Thoracic aorta (tissue), 2 donors: Measurements from ENCODE around the gene LCN10. TPM values are rescaled to one million over a fixed set of nuclear protein-coding genes. Genes with fewer than 3 reads are reported as not detected.

ENCODE experiments used
- ATAC-seq: fragments of 150-250 bp; one replicate; pipeline ENCODE4 v1.8.0; 2017; ENCODE audit warnings: low read depth; ENCODE audit not compliant: insufficient number of reproducible peaks, low FRiP score
- DNase-seq: peaks from one replicate; pipeline ENCODE4 v3.0.0-alpha.2; 2020; ENCODE audit warnings: low spot score
- H3K27ac ChIP-seq, 2 donors: fragments of 200-600 bp; sonication (generic); 1 replicate in 1 of 2; 2 replicates in 1 of 2; pipeline ENCODE4 v1.5.1; 2016; ENCODE audit warnings: mild to moderate bottlenecking in 2 of 2, moderate library complexity in 2 of 2
- H3K27me3 ChIP-seq: fragments of 200-600 bp; sonication (generic); replicated peaks from 2 replicates; pipeline ENCODE4 v1.6.0; 2016; ENCODE audit warnings: mild to moderate bottlenecking; ENCODE audit not compliant: insufficient read depth
- H3K36me3 ChIP-seq: fragments of 200-600 bp; sonication (generic); one replicate; pipeline ENCODE4 v1.5.1; 2016
- H3K4me1 ChIP-seq, 2 donors: fragments of 200-600 bp; sonication (generic); 1 replicate in 1 of 2; 2 replicates in 1 of 2; pipeline versions ENCODE4 v1.5.1 to v1.6.0; 2016; ENCODE audit warnings: low read depth in 2 of 2, mild to moderate bottlenecking in 1 of 2; ENCODE audit not compliant: control insufficient read depth in 1 of 2
- H3K4me3 ChIP-seq: fragments of 200-600 bp; sonication (generic); 2 replicates; pipeline ENCODE4 v1.5.1; 2016; ENCODE audit warnings: mild to moderate bottlenecking
- H3K9me3 ChIP-seq: fragments of 200-600 bp; sonication (generic); 2 replicates; pipeline ENCODE4 v1.5.1; 2016
- total RNA-seq, 2 donors: library from RNA; depleted of rRNA; stranded (reverse); fragments of >200 nt; gene quantifications; one replicate each; pipeline versions ENCODE4 v1.1.0 to v1.2.3, GENCODE V29; 2016
- TF ChIP-seq, protein P1 (sequence below): fragments of 200-600 bp; sonication (generic); IDR thresholded peaks from one replicate; pipeline ENCODE4 v1.5.1; 2019; ENCODE audit warnings: antibody characterized with exemption

The LCN10 gene
- total RNA-seq, 2 donors from 2014 or later: 3.1 to 9.4 TPM

DNA sequence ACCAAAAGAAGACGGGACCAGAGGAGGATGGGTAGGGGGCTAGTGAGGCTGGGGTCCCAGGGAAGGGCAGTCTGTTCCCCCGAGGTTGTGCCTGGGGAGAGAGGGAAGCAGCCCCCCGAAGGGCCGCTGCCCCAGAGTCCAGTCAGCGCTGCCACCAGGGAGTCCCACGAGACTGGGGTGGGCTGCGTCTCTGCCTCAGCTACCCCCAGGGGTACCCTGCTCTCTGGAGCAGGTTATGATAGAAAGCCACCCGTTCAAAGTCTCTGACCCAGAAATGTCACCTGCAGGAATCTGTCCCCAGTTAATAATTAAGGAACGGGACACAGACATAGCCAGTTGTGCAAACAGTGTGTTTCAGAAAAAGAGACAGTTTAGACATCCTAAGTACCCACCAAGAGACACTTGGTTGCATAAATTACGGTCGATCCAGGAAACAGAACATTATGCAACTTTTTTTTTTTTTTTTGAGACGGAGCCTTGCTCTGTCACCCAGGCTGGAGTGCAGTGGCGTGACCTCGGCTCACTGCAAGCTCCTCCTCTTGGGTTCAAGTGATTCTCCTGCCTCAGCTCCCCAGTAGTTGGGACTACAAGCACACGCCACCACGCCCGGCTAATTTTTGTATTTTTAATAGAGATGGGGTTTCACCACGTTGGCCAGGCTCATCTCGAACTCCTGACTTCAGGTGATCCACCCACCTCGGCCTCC is 44.8 kb downstream of the LCN10 start:
- Histone ChIP-seq H3K27ac (no peak overlapping the region), H3K36me3 (no peaks in the 10 kb centered on the region), H3K9me3 (no peaks in the 10 kb centered on the region), H3K4me1 (no peaks in the 10 kb centered on the region), H3K27me3 (no peaks in the 10 kb centered on the region), H3K4me3 (no peak overlapping the region)
- TF ChIP-seq, protein P1, sequence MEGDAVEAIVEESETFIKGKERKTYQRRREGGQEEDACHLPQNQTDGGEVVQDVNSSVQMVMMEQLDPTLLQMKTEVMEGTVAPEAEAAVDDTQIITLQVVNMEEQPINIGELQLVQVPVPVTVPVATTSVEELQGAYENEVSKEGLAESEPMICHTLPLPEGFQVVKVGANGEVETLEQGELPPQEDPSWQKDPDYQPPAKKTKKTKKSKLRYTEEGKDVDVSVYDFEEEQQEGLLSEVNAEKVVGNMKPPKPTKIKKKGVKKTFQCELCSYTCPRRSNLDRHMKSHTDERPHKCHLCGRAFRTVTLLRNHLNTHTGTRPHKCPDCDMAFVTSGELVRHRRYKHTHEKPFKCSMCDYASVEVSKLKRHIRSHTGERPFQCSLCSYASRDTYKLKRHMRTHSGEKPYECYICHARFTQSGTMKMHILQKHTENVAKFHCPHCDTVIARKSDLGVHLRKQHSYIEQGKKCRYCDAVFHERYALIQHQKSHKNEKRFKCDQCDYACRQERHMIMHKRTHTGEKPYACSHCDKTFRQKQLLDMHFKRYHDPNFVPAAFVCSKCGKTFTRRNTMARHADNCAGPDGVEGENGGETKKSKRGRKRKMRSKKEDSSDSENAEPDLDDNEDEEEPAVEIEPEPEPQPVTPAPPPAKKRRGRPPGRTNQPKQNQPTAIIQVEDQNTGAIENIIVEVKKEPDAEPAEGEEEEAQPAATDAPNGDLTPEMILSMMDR: no peak
- no peak for ATAC-seq
- no peak for DNase-seq

DNA sequence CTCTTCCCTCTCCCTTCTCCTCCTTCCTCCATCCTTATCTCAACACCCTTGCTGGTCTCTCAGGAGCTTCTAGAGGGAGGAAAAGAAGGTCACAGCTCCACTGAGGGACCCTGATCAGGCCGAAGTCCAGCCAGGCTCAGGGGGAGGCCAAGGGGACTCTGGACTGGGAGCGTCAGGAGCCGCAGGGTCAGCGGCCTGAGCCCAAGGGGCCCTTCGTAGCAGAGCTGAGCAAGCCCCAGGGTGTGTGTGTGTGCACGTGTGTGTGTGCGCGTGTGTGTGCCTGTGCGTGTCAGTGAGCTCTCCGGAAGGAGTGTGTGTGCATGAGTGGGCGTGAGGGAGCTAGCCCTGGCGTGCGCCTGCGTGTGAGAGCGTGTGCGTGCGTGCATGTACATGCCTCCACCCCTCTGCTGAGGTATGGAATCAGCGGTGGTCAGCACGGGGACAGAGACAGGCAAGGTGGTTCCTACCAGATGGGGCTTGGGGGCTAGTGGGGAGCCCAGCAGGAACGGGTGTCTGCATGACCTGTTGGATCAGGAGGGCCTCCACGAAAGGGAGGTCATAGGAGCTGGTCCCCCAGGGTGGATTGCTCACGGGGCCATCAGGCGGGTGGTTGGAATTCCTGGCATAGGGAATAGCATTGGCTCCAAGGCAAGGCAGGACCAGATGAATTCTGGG is 45.5 kb downstream of the LCN10 start:
- no peaks in the 10 kb centered on the region for H3K9me3 ChIP-seq
- no peaks in the 10 kb centered on the region for H3K27me3 ChIP-seq
- TF ChIP-seq, protein P1: no peak
- no peaks in the 10 kb centered on the region for H3K36me3 ChIP-seq
- no peak for ATAC-seq
- H3K27ac ChIP-seq: no peak overlapping the region
- no peaks in the 10 kb centered on the region for H3K4me1 ChIP-seq
- H3K4me3 ChIP-seq: no peak overlapping the region
- no peak for DNase-seq

DNA sequence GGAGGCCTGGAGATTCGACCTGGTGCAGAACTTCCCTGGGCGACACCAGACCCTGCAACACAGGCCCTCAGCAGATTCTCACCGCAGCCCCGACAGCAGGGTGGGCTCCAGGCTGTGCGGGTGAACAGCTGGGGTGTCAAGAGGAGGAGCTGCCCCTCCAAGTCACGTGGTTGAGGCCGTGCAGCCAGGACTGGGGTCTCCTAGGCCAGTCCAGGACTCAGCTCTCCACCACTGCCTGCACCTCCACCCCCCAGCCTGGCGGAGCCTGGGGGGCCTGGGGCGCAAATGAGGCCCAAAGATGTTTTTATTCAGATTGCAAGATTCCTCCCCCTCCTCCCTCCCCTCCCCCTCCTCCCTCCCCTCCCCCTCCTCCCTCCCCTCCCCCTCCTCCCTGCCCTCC is 46.2 kb downstream of the LCN10 start:
- DNase-seq: no peak
- no peak overlapping the region for H3K27ac ChIP-seq
- TF ChIP-seq, protein P1: no peak
- H3K4me1 ChIP-seq: no peaks in the 10 kb centered on the region
- no peaks in the 10 kb centered on the region for H3K9me3 ChIP-seq
- no peaks in the 10 kb centered on the region for H3K36me3 ChIP-seq
- no peak for ATAC-seq
- H3K4me3 ChIP-seq: no peak overlapping the region
- H3K27me3 ChIP-seq: no peaks in the 10 kb centered on the region

DNA sequence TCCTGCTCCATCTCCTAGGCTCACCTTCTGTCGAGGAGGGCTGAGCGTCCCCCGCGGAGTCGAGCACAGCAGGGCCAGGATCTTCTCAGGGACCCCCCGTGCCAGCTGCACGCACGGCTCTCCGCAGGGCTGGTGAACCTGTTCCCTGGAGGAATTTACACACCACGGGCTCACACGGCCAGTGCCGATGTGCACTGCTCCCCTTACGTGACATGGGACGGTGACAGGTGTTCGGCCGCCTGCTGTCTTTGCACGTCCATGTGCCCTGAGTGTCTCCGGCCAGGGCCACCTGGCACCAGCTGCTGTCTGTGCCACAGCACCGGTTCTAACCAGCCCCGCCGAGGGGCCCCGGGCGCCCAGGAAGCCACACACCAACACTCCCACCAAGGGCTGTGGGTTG is 46.8 kb downstream of the LCN10 start:
- Histone ChIP-seq H3K9me3 (no peaks in the 10 kb centered on the region), H3K27me3 (no peaks in the 10 kb centered on the region), H3K27ac (no peak overlapping the region), H3K4me3 (no peak overlapping the region), H3K4me1 (no peaks in the 10 kb centered on the region), H3K36me3 (no peaks in the 10 kb centered on the region)
- TF ChIP-seq, protein P1: no peak
- ATAC-seq: no peak
- no peak for DNase-seq

DNA sequence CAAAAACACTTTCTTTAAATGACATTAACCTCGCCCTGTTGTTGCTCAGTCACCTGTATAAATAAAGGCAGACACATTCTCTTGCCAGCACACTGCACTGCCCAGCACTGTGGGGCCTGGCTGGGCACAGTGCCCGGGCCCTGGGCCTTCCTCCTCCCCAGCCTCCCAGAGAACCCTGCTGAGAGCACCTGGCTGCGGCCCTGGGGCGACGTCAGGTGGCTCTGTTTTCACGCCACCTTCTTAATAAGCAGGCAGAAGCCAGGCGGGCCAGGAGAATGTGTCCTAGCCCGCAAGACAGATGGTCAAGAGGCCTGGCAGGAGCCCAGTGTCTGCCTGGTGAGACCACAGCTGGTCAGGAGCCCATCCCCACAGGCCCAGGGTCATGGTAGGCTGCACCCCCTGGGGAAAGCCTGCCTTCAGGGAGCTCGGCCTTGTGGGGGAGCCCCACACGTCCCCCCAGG is 47.3 kb downstream of the LCN10 start:
- no peaks in the 10 kb centered on the region for H3K9me3 ChIP-seq
- DNase-seq (no peak), ATAC-seq (no peak)
- H3K27ac ChIP-seq: no peak overlapping the region
- H3K27me3 ChIP-seq: no peaks in the 10 kb centered on the region
- H3K4me3 ChIP-seq: no peak overlapping the region
- TF ChIP-seq, protein P1: no peak
- peaks cover 0 to 4% of the 10 kb centered on the region in 2 donors for H3K4me1 ChIP-seq
- no peaks in the 10 kb centered on the region for H3K36me3 ChIP-seq
